Inferior parietal cortex (tissue), 1 donor: ENCODE measurements around the gene SERPINA3.

Experiments
- DNase-seq: peaks from one replicate; pipeline ENCODE4 v3.0.0-alpha.2; 2016; ENCODE audit errors: extremely low spot score

Gene SERPINA3

DNA sequence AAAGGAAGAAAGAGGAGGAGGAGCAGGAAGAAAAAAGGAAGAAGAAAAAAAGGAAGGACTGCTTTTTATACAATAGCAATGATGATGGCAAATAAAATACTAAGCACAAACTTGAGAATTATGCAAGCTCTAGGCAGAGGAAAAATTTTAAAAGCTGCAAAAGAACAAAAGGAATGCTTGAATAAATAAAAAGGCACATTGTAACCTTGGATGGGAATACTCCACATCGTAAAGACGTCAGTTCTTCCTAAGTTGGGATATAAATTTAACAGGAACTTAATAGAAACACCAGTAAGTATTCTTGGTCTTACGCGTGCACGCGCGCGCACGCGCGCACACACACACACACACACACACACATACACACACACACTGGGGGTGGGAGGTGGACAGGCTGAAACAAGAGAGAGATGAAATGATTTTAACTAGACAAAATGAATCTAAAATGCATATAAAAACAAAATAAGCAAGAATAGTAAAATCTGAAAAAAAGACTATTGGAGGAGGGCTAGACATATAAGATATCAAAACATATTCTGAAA, 43.0 kb downstream of the SERPINA3 start:
- no peak for DNase-seq

DNA sequence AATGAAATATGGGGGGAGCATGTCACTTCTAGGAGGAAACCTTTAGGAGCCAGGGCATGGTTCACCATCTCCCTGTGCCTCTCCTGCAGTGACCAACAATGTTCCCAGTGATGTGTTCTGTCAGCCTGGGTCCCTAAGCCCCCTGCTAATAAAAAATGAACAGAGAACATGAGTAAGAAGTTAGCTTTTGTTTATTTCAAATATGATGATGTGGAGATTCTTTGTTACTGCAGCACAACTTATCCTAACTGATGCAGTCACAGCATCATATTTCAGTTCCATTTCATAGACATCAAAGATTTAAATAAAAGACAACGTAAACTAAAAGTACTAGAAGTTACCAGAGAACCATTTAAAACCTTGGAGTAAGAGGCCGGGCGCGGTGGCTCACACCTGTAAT, 43.9 kb downstream of the SERPINA3 start:
- no peak for DNase-seq

DNA sequence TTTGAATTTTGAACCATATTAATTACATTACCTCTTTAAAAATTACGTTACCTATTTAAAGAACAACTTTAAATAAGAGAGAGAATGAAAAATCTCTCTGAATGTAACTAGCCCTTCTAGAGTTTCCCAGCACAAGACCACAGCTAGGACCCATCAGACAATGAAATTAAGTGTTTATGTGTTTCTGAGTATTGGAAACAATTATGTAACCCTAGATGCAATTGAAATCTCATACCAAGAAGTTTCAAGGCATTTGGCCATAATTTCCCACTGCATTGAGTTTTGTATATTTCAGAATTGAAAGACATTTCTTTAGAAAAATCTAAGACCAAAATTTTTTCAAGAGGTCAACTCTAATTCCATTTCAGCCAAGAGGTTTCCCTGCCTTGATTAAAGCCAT, 47.1 kb downstream of the SERPINA3 start:
- DNase-seq, result no peak

DNA sequence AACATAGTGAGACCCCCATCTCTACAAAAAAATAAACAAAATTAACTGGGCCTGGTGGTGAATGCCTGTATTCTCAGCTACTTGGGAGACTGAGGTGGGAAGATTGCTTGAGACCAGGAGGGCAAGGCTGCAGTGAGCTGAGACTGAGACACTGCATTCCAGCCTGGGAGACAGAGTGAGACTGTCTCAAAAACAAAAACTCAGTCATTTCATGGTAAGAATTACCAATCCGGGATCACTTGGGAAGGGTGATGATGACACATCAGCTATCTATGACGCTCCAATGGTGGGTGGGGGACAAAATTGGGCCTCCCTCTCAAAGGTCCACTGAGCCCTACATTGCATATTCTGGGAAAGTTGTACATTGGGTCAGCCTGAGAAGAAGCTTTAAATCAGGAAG, 47.7 kb downstream of the SERPINA3 start:
- no peak for DNase-seq

DNA sequence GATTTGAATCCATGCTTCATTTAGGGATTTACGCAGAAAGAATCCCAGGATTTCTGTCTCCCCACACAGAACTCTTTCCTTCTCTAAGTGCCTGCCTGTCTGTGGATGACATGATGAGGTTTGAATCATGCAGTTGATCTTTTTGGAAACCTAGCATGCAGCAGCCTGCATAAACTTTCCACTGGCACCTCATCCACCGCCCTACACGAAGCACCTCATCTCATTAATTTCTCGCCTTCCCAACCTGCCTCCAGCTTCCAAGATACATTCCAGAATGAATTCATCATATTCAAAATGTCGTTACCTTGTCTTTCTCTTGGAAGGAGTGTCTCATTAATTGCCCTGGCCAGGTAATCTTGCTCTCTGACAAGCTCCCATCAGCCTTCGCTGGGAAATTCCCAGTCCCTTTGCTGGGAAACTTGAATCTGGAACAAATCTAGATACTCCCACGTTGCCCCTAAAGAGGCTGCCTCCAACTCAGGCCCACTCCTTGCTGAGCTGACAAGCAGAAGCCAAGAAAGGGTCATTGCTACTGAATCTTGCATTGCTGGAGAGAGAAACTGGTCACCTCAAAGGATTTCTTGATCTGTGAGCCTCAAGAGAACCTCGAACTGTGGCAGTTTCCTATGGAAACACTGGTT, 48.2 kb downstream of the SERPINA3 start:
- DNase-seq, result no peak

DNA sequence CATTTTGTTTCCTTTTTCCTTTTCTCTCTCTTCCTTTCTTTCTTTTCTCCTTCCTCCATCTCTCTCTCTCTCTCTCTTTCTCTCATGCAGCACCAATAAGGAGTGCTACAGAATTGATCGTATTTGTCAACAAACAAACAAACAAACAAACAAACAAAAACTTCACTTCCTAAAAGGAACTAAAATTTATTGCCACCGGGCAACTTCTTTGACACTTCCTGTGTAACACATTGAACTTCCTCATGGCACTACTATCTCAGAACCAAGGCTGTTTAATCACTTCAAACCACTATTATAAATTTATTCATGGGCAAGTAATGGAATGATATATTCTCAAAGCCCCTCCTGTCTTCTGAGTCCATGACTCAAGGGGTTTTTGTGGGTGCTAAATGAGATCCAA, 51.3 kb downstream of the SERPINA3 start:
- DNase-seq, result no peak

DNA sequence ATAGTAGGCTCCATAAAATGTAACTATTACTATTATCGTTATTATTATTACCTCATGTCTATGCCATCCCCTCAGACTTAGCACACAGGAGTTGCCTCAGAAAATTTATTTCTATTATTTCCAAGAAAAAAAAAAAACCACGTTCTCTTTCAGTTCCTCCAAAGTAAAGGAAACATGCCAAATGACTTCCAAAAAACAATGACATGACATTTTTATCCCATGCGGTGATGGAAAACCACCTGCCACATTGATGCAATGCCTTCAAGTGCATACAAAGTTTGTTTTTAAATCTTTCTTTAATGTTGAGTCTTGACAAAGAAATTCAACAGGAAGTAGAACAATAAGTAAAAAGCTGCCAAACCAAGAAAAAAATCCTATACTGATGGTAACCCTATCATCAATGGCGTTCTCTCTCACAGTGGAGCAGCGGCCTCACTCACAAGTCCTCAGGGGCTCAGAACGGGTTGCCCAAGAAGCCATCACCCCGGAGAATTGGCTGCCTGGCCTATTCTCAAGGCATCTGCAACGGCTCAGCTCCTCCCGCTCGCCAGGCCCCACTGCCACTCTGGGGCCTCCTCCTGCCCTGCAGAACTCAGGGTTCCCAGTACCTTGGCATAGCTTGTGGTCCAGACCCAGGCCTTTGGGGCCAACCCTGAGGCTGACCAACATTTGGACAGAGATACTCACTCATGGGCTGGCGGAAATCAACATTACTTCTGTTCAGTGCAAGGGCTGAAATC, 51.9 kb downstream of the SERPINA3 start:
- DNase-seq, result no peak

DNA sequence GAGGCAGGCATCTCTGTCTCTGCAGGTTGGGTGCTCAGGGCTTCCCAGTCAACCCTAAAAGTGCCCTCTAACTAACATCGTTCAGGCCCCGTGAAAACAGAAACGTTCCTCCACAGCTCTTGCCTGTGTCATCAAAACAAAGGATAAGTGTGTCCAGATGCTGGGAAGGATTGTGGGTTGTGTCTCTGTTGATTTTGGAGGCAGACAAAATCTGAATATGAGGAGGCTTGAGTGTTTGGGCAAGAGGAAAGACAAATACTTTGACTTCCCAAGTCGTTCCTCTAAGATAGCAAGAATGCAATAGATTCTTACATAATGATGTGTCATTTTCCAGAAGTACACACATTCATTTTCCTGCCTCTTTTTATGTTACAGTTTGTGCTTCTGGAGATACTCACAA, 52.9 kb downstream of the SERPINA3 start:
- DNase-seq, result peak; percentile 5

DNA sequence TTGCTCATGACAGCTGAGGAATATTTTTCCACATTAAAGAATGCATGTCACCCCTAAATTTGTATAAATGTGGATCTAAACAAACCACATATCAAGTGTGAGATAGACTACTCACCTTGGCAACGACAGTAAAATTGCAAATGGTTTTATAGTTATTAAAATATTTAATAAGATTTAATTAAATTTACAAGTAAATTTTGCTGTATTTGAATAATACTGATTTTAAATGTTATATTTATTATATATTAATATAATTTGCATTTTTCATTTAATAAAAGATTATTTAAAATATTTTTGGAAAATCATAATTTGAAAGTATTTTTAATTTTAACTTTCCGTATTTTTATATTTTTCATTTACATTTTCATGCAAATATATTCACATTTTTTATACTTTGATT, 53.4 kb downstream of the SERPINA3 start:
- DNase-seq, result no peak

DNA sequence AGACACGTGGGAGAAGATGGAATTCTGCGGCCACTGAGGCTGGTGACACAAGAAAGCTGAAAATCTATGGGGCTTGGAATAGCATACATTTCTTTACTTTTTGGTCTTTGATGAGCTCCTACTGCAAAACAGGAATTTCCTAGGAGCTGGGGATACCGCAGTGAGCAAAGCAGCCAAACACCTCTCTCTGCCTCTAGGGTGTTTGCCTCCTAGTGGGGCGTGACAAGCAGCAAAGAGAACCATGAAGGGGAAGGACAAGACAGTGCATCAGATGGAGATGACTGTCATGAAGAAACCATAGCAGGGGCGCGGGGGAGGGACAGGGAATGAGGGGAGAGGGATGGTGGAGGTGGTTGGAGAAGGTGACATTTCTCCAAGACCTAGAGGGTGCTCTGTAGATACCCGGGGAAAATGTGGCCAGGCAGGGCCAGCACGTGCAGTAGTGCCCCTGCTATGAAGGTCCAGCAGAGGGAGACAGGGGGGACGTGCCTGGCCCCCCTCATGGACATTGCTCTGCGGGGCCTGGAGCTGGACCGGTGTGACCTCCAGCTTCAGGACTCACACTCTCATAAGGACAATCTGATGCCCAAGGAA, 58.6 kb downstream of the SERPINA3 start:
- no peak for DNase-seq

DNA sequence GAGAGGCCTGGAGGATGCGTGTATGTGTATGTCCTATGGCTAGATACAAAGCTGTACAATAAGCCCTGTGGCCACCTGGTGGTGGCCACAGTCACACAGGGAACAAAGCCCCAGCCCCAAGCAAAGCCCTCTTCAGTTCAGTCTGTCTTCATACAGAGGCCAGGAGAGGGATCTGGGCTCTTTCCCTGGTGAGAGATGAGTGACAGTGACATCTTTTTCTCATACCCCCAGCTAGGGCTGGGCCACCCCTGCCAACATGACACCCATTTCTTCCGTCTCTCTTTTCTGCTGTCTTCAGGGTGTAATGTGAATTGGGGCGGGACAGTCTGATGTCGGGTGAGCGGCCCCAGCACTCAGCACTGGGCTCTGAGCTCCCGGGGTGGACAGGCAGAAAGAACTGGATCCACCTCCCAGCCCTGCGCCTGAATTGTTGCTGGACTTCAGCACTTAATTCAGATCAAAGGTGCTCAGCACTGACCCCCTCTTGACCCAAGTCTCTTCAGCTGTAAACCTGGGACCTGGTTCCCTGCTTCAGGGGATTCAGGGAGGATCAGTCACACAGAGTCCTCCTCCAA, 59.8 kb downstream of the SERPINA3 start:
- no peak for DNase-seq

DNA sequence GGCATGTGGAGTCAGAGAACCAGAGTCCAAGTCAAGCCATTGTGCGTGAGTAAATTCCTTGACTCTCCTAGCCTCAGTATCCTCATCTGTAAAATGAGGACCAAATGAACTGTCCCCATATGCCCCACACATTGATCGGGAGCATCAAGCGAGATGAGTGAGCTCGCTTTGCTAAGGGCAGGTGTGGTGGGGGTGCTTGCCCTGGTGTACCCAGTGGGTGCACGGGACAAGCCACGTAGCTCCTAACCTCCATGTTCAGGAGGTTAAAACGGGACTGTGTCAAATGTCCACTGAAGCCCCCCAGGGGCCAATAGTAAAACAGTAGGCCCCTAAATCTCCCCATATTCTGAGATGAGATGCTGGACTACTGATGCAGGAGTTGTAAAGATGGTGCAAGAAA, 60.9 kb downstream of the SERPINA3 start:
- no peak for DNase-seq
